ENCODE results near the gene ZNF45. TPM values are rescaled to one million over a fixed set of nuclear protein-coding genes. Genes with fewer than 3 reads are reported as not detected.
"Not testable (repeated sequence)": the region's sequence is repeated elsewhere in the genome, so short reads cannot be mapped to it uniquely, and the experiment has no call there.

Gene ZNF45
- total and polyA plus RNA-seq, 7 experiments from 2014 or later: 8.4 to 28.5 (median 15.6) TPM

- intact Hi-C loops (cut with micrococcal nuclease): no loop called here
- Mint-ChIP-seq H3K36me3 (peaks cover 26 to 53% (median 38%) of the 10 kb centered on the region in 5 donors), H3K27me3 (peaks cover 0 to 8% (median 0%) of the 10 kb centered on the region in 5 donors), H3K4me1 (no peaks in the 10 kb centered on the region), H3K9me3 (peaks cover 15 to 94% (median 63%) of the 10 kb centered on the region in 11 donors), H3K4me3 (no peak overlapping the region), H3K27ac (no peak overlapping the region)
- Histone ChIP-seq H3K4me1 (ENCODE audit: control insufficient read depth in 2 of 2, insufficient read depth in 2 of 2, low read length in 2 of 2) (no peaks in the 10 kb centered on the region), H3K27me3 (ENCODE audit: control insufficient read depth in 2 of 2, insufficient read depth in 2 of 2, low read length in 2 of 2) (no peaks in the 10 kb centered on the region), H3K27ac (ENCODE audit: low read depth, low read length) (no peak overlapping the region), H3K36me3 (ENCODE audit: control insufficient read depth in 2 of 3, insufficient read depth in 3 of 3, low read length in 3 of 3) (no peaks in the 10 kb centered on the region), H3K4me3 (ENCODE audit: low read length) (no peak overlapping the region), H3K9me3 (ENCODE audit: control insufficient read depth in 2 of 3, low read length in 3 of 3) (peaks cover 0 to 50% (median 17%) of the 10 kb centered on the region in 3 experiments)
- DNase-seq (no peak), ATAC-seq (no peak)
- POLR2A ChIA-PET: no interaction called here
- CTCF ChIA-PET: no interaction called here
These were observed 31.1 kb upstream of the ZNF45 start for GRCh38 chr19:43966079-43966694.

- peaks cover 10 to 89% (median 46%) of the 10 kb centered on the region in 11 donors for H3K9me3 Mint-ChIP-seq
- CTCF ChIA-PET: no interaction called here
These were observed 25.3 kb upstream of the ZNF45 start for GRCh38 chr19:43960411-43960810.

GRCh38 chr19:43957891-43958290 lies 22.8 kb upstream of the ZNF45 start:
- no peaks in the 10 kb centered on the region for H3K27me3 ChIP-seq (ENCODE audit: control insufficient read depth in 2 of 2, insufficient read depth in 2 of 2, low read length in 2 of 2)
- peaks cover 0 to 18% (median 0%) of the 10 kb centered on the region in 3 experiments for H3K9me3 ChIP-seq (ENCODE audit: control insufficient read depth in 2 of 3, low read length in 3 of 3)
- H3K27ac ChIP-seq (ENCODE audit: low read depth, low read length): no peak overlapping the region
- Mint-ChIP-seq H3K4me1 (no peaks in the 10 kb centered on the region), H3K9me3 (peaks cover 6 to 74% (median 35%) of the 10 kb centered on the region in 11 donors), H3K36me3 (peaks cover 0 to 33% (median 8%) of the 10 kb centered on the region in 5 donors), H3K27me3 (peaks cover 0 to 18% (median 5%) of the 10 kb centered on the region in 5 donors), H3K4me3 (no peak overlapping the region), H3K27ac (no peak overlapping the region)
- intact Hi-C loops (cut with micrococcal nuclease): no loop called here
- H3K4me3 ChIP-seq (ENCODE audit: low read length): no peak overlapping the region
- POLR2A ChIA-PET: no interaction called here
- ATAC-seq (no peak), DNase-seq (no peak)
- no peaks in the 10 kb centered on the region for H3K36me3 ChIP-seq (ENCODE audit: control insufficient read depth in 2 of 3, insufficient read depth in 3 of 3, low read length in 3 of 3)
- no peaks in the 10 kb centered on the region for H3K4me1 ChIP-seq (ENCODE audit: control insufficient read depth in 2 of 2, insufficient read depth in 2 of 2, low read length in 2 of 2)
- CTCF ChIA-PET: no interaction called here

More at GRCh38 chr19:43960411-43960810, 25.3 kb upstream of the ZNF45 start:
- Histone ChIP-seq H3K27ac (ENCODE audit: low read depth, low read length) (no peak overlapping the region), H3K36me3 (ENCODE audit: control insufficient read depth in 2 of 3, insufficient read depth in 3 of 3, low read length in 3 of 3) (no peaks in the 10 kb centered on the region), H3K27me3 (ENCODE audit: control insufficient read depth in 2 of 2, insufficient read depth in 2 of 2, low read length in 2 of 2) (no peaks in the 10 kb centered on the region), H3K9me3 (ENCODE audit: control insufficient read depth in 2 of 3, low read length in 3 of 3) (peaks cover 0 to 29% (median 0%) of the 10 kb centered on the region in 3 experiments), H3K4me3 (ENCODE audit: low read length) (no peak overlapping the region), H3K4me1 (ENCODE audit: control insufficient read depth in 2 of 2, insufficient read depth in 2 of 2, low read length in 2 of 2) (no peaks in the 10 kb centered on the region)
- H3K36me3 Mint-ChIP-seq: peaks cover 6 to 43% (median 23%) of the 10 kb centered on the region in 5 donors
- H3K4me1 Mint-ChIP-seq: no peaks in the 10 kb centered on the region
- POLR2A ChIA-PET: no interaction called here
- ATAC-seq (no peak), DNase-seq (no peak)
- no peak overlapping the region for H3K4me3 Mint-ChIP-seq
- peaks cover 0 to 5% (median 0%) of the 10 kb centered on the region in 5 donors for H3K27me3 Mint-ChIP-seq
- intact Hi-C loops (cut with micrococcal nuclease): no loop called here
- H3K27ac Mint-ChIP-seq: no peak overlapping the region

- Mint-ChIP-seq H3K4me3 (no peak overlapping the region), H3K27ac (no peak overlapping the region), H3K36me3 (peaks cover 3 to 31% (median 8%) of the 10 kb centered on the region in 5 donors), H3K27me3 (peaks cover 0 to 18% (median 5%) of the 10 kb centered on the region in 5 donors), H3K4me1 (peaks cover 0 to 5% (median 0%) of the 10 kb centered on the region in 7 donors), H3K9me3 (peaks cover 10 to 70% (median 28%) of the 10 kb centered on the region in 11 donors)
- ChIA-PET POLR2A (no interaction called here), CTCF (interaction anchor here (0.6 kb wide), 1 partner anchor 24 kb away, joined by 3 read pairs; no protein-coding TSS in a partner anchor)
- intact Hi-C loops (cut with micrococcal nuclease): no loop called here
- no peaks in the 10 kb centered on the region for H3K27me3 ChIP-seq (ENCODE audit: control insufficient read depth in 2 of 2, insufficient read depth in 2 of 2, low read length in 2 of 2)
- no peaks in the 10 kb centered on the region for H3K36me3 ChIP-seq (ENCODE audit: control insufficient read depth in 2 of 3, insufficient read depth in 3 of 3, low read length in 3 of 3)
- H3K4me1 ChIP-seq (ENCODE audit: control insufficient read depth in 2 of 2, insufficient read depth in 2 of 2, low read length in 2 of 2): no peaks in the 10 kb centered on the region
- DNase-seq (no peak), ATAC-seq (no peak)
- no peak overlapping the region for H3K27ac ChIP-seq (ENCODE audit: low read depth, low read length)
- no peak overlapping the region for H3K4me3 ChIP-seq (ENCODE audit: low read length)
- H3K9me3 ChIP-seq (ENCODE audit: control insufficient read depth in 2 of 3, low read length in 3 of 3): peaks cover 0 to 11% (median 0%) of the 10 kb centered on the region in 3 experiments
These were observed 21.7 kb upstream of the ZNF45 start for GRCh38 chr19:43956827-43957226.

- CTCF ChIA-PET: interaction anchor here (0.6 kb wide), 1 partner anchor 16 kb away, joined by 3 read pairs; no protein-coding TSS in a partner anchor
- Mint-ChIP-seq H3K27me3 (peaks cover 0 to 40% (median 21%) of the 10 kb centered on the region in 5 donors), H3K36me3 (peaks cover 13 to 32% (median 15%) of the 10 kb centered on the region in 5 donors), H3K4me3 (peak within 1 kb of the TSS; percentile 91 to 98 (median 96)), H3K9me3 (peaks cover 18 to 73% (median 39%) of the 10 kb centered on the region in 11 donors), H3K4me1 (peaks cover 6 to 17% (median 11%) of the 10 kb centered on the region in 7 donors), H3K27ac (peak within 1 kb of the TSS in 8 of 9 donors; percentile 44 to 92 (median 80))
- H3K4me3 ChIP-seq (ENCODE audit: low read length): peak within 1 kb of the TSS; percentile 91
- peaks cover 0 to 8% (median 0%) of the 10 kb centered on the region in 3 experiments for H3K9me3 ChIP-seq (ENCODE audit: control insufficient read depth in 2 of 3, low read length in 3 of 3)
- peak within 1 kb of the TSS; percentile 28 for H3K27ac ChIP-seq (ENCODE audit: low read depth, low read length)
- POLR2A ChIA-PET: interaction anchor here (0.8 kb wide), 1 partner anchor 16 kb away, joined by 6 read pairs; the partner anchor contains the start of gene ZNF45
- peaks cover 0 to 5% of the 10 kb centered on the region in 2 donors for H3K4me1 ChIP-seq (ENCODE audit: control insufficient read depth in 2 of 2, insufficient read depth in 2 of 2, low read length in 2 of 2)
- no peaks in the 10 kb centered on the region for H3K36me3 ChIP-seq (ENCODE audit: control insufficient read depth in 2 of 3, insufficient read depth in 3 of 3, low read length in 3 of 3)
- DNase-seq (peak in 8 of 9 donors; percentile 8 to 64 (median 28)), ATAC-seq (peak; percentile 88)
- no peaks in the 10 kb centered on the region for H3K27me3 ChIP-seq (ENCODE audit: control insufficient read depth in 2 of 2, insufficient read depth in 2 of 2, low read length in 2 of 2)
- intact Hi-C loops (cut with micrococcal nuclease): loop anchor here (1.0 to 2.0 kb wide), 4 partner anchors 16 to 51 kb away; partner anchors contain the start of genes ZNF45 (in 2 of the 2), ZNF155 (in 1 of the 2) and ZNF230 (in 1 of the 2)
These were observed 16.0 kb upstream of the ZNF45 start, which contains the start of gene ZNF221 for GRCh38 chr19:43950834-43951645. Gene ZNF221, plus strand, starts transcription at chr19:43951228. Its CDS starts 11,499 bp downstream, at chr19:43962727.

GRCh38 chr19:43949803-43950202 lies 14.7 kb upstream of the ZNF45 start:
- H3K4me1 ChIP-seq (ENCODE audit: control insufficient read depth in 2 of 2, insufficient read depth in 2 of 2, low read length in 2 of 2); H3K36me3 ChIP-seq (ENCODE audit: control insufficient read depth in 2 of 3, insufficient read depth in 3 of 3, low read length in 3 of 3); H3K9me3 ChIP-seq (ENCODE audit: control insufficient read depth in 2 of 3, low read length in 3 of 3); ATAC-seq; H3K27ac Mint-ChIP-seq; H3K27me3 ChIP-seq (ENCODE audit: control insufficient read depth in 2 of 2, insufficient read depth in 2 of 2, low read length in 2 of 2); H3K4me3 ChIP-seq (ENCODE audit: low read length); H3K27ac ChIP-seq (ENCODE audit: low read depth, low read length); DNase-seq; CTCF ChIA-PET: not testable (repeated sequence)
- peak overlapping the region in 9 of 10 donors; percentile 5 to 72 (median 29) for H3K4me3 Mint-ChIP-seq
- peaks cover 0 to 46% (median 25%) of the 10 kb centered on the region in 5 donors for H3K27me3 Mint-ChIP-seq
- H3K36me3 Mint-ChIP-seq: peaks cover 13 to 33% (median 13%) of the 10 kb centered on the region in 5 donors
- intact Hi-C loops (cut with micrococcal nuclease): loop anchor here in 1 of 2 donors (2.0 kb wide), 1 partner anchor 33 kb away; no protein-coding TSS in a partner anchor
- H3K4me1 Mint-ChIP-seq: peaks cover 6 to 17% (median 11%) of the 10 kb centered on the region in 7 donors
- POLR2A ChIA-PET: interaction anchor here (1.6 kb wide), 1 partner anchor 15 kb away, joined by 6 read pairs; the partner anchor contains the start of gene ZNF45
- peaks cover 18 to 73% (median 41%) of the 10 kb centered on the region in 11 donors for H3K9me3 Mint-ChIP-seq
